Inflammatory macrophage (primary cell): ENCODE data around the gene RHBDL1.

ENCODE experiments used
- DNase-seq, 2 donors: peaks; one replicate each; pipeline ENCODE4 v3.0.0-alpha.2; 2020 to 2022
- total RNA-seq, 18 experiments: gene quantifications; one replicate each; lab custom pipeline; 2026; ENCODE audit warnings: mixed read lengths in 6 of 18, inconsistent platforms in 2 of 18; lab: John Stamatoyannopoulos, UW

Gene RHBDL1
- total RNA-seq, result 0.12 to 0.67 (median 0.27) reads per million in 18 experiments

GRCh38 chr16:674968-675883 lies at the start of gene RHBDL1:
TSS of gene RHBDL1 (plus strand) at chr16:675671. CDS start at chr16:675791, 120 bp downstream.
- peak; percentile 15 to 58 for DNase-seq

GRCh38 chr16:625977-626765 lies 49.3 kb upstream of the RHBDL1 start:
- DNase-seq, result no peak

DNA sequence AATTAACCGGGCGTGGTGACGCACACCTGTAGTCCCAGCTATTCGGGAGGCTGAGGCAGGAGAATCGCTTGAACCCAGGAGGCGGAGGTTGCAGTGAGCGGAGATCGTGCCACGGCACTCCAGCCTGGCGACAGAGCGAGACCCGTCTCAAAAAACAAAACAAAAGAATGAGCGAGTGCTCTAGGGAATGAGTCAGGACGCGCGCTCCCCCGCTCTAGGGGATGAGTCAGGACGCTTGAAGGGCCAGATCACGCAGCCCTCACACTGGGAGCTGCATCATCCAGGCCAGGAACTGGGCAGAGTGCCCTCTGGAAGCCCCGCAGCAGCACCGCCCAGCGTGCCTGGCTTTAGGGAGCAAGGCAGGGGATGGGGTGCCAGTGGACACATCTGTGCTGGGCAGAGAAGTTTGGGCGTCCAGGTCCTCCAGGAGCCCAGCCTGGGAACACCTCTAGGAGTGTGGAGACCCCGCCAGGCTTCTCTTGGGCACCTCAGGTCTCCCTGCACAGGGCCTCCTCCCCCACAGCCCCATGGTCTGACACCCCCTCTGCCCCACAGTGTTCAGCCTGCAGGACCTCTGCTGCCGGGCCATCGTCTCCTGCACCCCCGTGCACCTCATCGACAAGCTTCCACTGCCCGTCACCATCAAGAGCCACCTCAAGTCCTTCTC lies 48.6 kb upstream of the RHBDL1 start:
- DNase-seq, result no peak

GRCh38 chr16:627454-628239 lies 47.8 kb upstream of the RHBDL1 start:
- no peak for DNase-seq

GRCh38 chr16:628321-629061 lies 47.0 kb upstream of the RHBDL1 start:
- DNase-seq, result no peak

DNA sequence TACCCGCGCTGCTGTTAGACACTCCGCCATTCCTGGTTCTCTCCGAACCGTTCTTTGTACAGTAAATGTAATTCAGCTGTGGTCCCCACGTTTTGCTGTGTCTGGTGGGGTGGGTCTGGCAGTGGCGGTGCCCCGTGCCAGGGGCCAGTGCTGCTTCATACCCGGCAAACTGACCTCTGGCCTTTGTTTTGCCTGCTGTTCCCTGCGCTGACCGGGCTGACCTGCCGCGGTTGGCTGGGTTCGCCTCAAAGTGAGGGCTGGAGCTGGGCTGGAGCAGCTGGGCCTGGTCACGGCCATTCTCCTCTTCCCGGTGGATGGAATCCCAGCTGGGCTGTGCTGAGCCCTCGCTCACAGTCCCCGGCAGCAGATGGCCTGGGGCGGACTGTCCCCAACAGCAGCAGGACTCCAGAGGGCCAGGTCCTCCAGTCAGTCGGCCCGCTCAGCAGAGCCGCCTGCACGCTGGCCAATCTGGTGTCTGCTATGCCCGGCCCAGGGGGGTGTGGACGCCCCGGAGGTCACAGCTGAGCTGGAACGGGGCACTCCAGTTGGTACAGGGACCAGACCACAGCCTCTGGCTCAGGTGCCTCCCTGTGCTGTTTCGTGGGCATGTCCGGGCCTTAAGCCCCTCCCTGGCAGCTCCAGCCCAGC lies 46.2 kb upstream of the RHBDL1 start:
- DNase-seq, result no peak

GRCh38 chr16:629833-630248 lies 45.6 kb upstream of the RHBDL1 start:
- DNase-seq, result peak in 1 of 2 donors; percentile 26

DNA sequence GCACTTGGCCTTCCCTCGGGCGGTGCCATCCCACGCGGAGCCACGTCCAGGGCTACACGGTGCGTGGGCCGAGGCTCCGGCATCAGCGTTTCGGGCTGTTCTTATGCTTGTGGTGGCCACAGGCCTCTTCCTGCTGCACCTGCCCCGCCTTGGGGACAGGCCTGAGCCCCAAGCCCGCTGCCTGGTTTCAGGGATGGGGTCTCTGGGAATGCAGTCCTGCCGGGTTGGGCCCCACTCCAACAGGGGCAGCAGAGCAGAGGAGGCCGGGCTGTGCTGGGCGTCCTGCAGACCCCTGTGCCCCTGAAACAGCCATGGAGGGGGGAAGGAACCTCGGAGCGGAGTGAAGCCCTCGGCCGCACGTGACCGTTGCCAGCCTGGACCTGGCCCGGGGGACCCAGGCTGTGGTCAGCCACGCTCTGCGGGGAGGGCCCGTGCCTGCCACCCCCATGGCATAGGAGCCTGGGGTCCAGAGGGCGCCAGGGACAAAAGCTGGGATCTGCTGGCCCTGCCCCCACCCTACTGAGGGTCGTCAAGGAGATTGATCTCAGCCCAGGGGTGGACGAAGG lies 45.1 kb upstream of the RHBDL1 start:
- DNase-seq, result peak; percentile 22 to 42

GRCh38 chr16:630815-631405 lies 44.6 kb upstream of the RHBDL1 start, which contains the start of gene WFIKKN1:
TSS of gene WFIKKN1 (plus strand) at chr16:630985. CDS start at chr16:631254, 269 bp downstream.
- no peak for DNase-seq

DNA sequence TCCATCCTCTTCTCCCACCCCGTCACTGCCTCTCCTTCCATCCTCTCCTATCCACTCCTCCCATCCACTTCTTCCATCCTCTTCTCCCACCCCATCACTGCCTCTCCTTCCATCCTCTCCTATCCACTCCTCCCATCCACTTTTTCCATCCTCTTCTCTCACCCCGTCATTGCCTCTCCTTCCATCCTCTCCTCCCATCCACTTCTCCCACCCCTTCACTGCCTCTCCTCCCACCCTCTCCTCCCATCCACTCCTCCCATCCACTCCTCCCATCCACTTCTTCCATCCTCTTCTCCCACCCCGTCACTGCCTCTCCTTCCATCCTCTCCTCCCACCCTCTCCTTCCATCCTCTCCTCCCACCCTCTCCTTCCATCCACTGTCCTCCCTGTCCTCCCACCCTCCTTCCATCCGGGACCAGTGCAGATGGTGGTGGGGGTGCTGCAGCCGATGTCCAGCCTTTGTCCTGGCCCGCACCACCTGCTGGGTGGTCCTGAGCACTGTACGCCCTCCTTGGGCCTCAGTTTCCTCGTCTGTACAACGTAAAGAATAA lies 43.6 kb upstream of the RHBDL1 start:
- no peak for DNase-seq

DNA sequence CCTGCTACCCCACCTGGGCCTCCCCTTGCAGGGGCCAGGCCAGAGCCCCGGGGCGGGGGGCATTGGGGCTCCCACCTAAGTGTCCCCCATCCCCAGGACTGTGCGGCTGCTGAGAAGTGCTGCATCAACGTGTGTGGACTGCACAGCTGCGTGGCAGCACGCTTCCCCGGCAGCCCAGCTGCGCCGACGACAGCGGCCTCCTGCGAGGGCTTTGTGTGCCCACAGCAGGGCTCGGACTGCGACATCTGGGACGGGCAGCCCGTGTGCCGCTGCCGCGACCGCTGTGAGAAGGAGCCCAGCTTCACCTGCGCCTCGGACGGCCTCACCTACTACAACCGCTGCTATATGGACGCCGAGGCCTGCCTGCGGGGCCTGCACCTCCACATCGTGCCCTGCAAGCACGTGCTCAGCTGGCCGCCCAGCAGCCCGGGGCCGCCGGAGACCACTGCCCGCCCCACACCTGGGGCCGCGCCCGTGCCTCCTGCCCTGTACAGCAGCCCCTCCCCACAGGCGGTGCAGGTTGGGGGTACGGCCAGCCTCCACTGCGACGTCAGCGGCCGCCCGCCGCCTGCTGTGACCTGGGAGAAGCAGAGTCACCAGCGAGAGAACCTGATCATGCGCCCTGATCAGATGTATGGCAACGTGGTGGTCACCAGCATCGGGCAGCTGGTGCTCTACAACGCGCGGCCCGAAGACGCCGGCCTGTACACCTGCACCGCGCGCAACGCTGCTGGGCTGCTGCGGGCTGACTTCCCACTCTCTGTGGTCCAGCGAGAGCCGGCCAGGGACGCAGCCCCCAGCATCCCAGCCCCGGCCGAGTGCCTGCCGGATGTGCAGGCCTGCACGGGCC lies 42.8 kb upstream of the RHBDL1 start:
- no peak for DNase-seq

GRCh38 chr16:633336-634050 lies 42.0 kb upstream of the RHBDL1 start:
- DNase-seq, result no peak

- no peak for DNase-seq
Observed at GRCh38 chr16:634051-634670, 41.3 kb upstream of the RHBDL1 start.

DNA sequence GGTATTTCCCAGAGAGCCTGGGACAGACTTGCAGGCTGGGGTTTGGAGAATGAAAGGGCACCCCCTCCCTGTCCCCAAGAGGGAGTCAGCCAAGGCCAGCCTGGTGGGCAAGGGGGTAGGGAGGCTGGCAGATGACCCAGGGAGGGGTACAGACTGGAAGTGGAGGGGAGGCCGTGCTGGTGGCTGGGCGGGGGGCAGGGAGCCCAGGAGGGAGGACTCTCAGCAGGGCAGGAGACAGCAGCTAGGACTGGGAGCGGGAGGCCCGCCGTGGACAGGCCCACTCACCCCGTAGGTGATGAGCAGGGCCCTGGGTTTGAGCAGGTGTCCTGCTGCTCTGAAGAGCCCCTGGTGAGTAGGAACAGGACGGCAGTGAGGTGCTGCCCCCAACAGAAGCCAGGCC lies 40.5 kb upstream of the RHBDL1 start:
- no peak for DNase-seq

DNA sequence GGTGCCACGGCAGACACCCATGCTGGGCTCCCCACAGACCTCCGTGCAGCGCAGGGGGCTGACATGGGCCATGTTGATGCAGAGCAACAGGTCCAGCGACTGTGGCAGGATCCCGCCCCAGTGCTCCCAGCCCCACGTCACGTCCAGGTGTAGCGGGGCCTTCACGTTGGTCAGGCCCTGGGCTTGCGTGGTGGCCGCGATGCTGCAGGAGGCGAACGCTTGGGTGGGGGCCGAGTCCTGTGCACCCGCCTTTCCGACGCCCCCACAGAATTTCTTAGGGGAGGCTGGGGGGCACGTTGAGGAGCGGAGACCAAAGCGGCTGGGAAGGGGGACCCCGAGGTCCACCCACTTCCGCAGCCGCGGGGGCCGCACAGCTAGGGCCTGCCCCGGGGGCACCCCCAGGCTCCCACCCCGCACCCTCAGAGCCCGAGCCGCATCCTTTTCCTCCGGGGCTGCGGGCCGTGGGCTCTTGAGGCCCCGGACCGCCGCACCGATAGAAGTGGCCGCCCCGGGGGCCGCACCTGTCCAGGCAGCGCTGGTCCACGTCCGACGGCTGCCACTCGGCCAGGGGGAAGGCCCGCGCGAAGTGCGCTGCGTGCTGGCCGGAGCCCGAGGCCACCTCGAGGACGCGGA lies 39.8 kb upstream of the RHBDL1 start:
- DNase-seq, result no peak

DNA sequence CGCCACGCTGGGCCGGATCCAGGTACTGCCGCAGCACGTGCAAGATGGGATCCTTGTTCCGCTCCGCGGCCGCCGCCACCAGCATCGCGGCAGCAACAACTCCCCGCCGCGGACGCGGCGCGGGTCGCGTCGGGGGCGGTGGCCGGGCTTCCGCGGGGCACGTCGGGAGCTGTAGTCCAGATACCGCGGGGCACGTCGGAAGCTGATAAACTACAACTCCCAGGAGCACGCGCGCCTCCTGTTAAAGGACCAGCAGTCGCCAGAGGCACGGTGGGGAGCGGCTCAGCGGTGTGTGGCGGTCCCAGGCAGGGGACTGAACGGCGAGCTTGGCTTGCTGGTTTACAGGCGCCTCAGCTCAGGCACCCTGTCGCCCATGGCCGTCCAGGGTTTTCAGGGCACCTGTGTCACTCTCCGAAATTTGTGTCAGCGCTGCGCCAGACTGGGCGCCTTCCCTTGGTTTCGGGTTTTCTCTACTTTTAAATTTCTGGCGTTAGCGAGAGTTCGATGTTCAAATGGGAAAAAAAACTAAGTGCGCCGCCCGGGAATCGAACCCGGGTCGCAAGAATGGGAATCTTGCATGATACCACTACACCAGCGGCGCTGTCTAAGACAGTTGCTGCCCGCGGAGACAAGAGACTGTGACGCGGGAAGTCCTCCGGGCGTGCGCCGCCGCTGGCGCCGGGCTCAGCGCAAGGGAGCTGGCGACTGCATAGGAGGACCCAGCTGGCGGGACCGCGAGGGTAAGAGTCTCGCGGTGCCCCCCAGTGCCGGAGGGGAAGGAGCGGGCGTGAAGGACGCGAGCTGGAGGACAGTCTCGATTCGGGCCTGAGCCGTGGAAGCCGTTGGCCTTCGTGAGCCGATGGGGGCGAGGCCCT lies 39.0 kb upstream of the RHBDL1 start, which contains the start of gene METTL26:
TSS of gene METTL26 (minus strand) at position 100 of the 875 bp plus-strand sequence. CDS start at position 85, 15 bp downstream.
- DNase-seq, result peak; percentile 94 to 96
